ENCODE data around the gene FRK.

DNA sequence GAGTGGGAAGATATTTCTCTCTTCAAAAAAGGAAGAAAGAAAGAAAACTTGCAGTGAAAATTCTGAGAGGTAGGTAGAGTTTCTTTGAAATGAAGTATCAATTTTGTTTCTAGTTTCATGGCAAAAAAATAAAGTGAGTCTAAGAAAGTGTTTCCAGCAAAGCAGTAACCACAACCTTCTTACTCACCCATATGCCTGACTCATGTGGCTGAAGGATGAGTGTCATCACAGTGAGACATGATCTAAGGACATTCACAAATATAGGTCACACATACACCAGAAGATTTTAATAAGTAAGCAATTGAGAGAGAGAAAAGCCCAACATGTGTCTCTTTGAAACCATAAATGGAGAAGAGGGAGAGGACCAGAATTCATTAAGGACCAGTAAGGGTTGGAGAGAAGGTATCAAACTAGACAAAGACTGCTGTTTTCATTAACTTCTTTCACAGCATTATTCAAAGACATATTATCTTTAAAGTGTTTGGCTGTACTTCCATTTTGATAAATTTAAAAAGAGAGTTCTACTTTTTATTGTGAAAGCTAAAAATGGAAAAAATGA, 169.5 kb downstream of the FRK start:
- TF ChIP-seq CTCF (conservative IDR thresholded peaks at IDR 0.05; ENCODE audit: low read length): no peak
- TF ChIP-seq EZH2phosphoT487 (IDR thresholded peaks at IDR 0.05; ENCODE audit: borderline replicate concordance, low read depth, low read length): no peak

Measured in OCI-LY7 (cell line).